OCI-LY3 (cell line): ENCODE results near the gene KIT.

Experiments
- CTCF ChIP-seq: fragments of 200-600, 300-600 bp; sonication (generic); IDR thresholded peaks from 2 replicates; pipeline ENCODE4 v1.5.1; 2014; ENCODE audit warnings: antibody characterized with exemption, low read length, low read depth
- EZH2phosphoT487 ChIP-seq: fragments of 200-600 bp; shearing (Covaris generic); IDR thresholded peaks from 2 replicates; pipeline ENCODE4 v1.6.1; 2018; ENCODE audit warnings: antibody characterized with exemption, mixed run types, low read depth

- TF ChIP-seq CTCF (no peak), EZH2phosphoT487 (no peak)
Measured at GRCh38 chr4:54745031-54745770, 87.4 kb downstream of the KIT start.
